Fibroblast of lung (primary cell): ENCODE results near the gene MAPK6. TPM values are rescaled to one million over a fixed set of nuclear protein-coding genes. Genes with fewer than 3 reads are reported as not detected.

ENCODE experiments used
- DNase-seq, 2 donors: peaks; one replicate each; pipeline versions ENCODE4 v3.0.0 to v3.0.0-alpha.2; 2010; ENCODE audit warnings: low read depth in 2 of 2
- H2AFZ ChIP-seq: 2 replicates; pipeline ENCODE4 v1.5.1; 2012; ENCODE audit warnings: low read length, control low read depth, inconsistent platforms
- H3K27ac ChIP-seq: 2 replicates; pipeline ENCODE4 v1.5.1; 2011; ENCODE audit warnings: low read length, control low read depth; ENCODE audit not compliant: insufficient read depth
- H3K27me3 ChIP-seq: 2 replicates; pipeline ENCODE4 v1.5.1; 2011; ENCODE audit warnings: mild to moderate bottlenecking, low read length; ENCODE audit not compliant: control insufficient read depth, insufficient read depth
- H3K36me3 ChIP-seq: 2 replicates; pipeline ENCODE4 v1.5.1; 2011; ENCODE audit warnings: low read length; ENCODE audit not compliant: control insufficient read depth, insufficient read depth
- H3K4me1 ChIP-seq: 2 replicates; pipeline ENCODE4 v1.5.1; 2011; ENCODE audit warnings: low read length; ENCODE audit not compliant: control insufficient read depth, insufficient read depth; ENCODE audit errors: extremely low read depth
- H3K4me2 ChIP-seq: 2 replicates; pipeline ENCODE4 v1.5.1; 2011; ENCODE audit warnings: low read length, control low read depth; ENCODE audit not compliant: insufficient read depth; ENCODE audit errors: extremely low read depth
- H3K4me3 ChIP-seq, 4 experiments: fragments of 200-600 bp in 1 of 4; sonication (generic) in 1 of 4; replicated peaks in 1 of 4; 2 replicates each; pipeline ENCODE4 v1.5.1; 2011 to 2016; ENCODE audit warnings: low read length in 4 of 4, low read depth in 3 of 4, mild to moderate bottlenecking in 3 of 4, control low read depth in 2 of 4, inconsistent platforms in 1 of 4, mixed read lengths in 1 of 4; ENCODE audit not compliant: insufficient read depth in 1 of 4; ENCODE audit errors: control extremely low read depth in 1 of 4
- H3K79me2 ChIP-seq: 2 replicates; pipeline ENCODE4 v1.5.1; 2012; ENCODE audit warnings: mild to moderate bottlenecking, low read length, inconsistent platforms; ENCODE audit not compliant: control insufficient read depth, insufficient read depth
- H3K9ac ChIP-seq: 2 replicates; pipeline ENCODE4 v1.5.1; 2011; ENCODE audit warnings: mild to moderate bottlenecking, low read length, control low read depth; ENCODE audit not compliant: insufficient read depth
- H3K9me3 ChIP-seq: 2 replicates; pipeline ENCODE4 v1.5.1; 2012; ENCODE audit warnings: low read depth, low read length; ENCODE audit not compliant: control insufficient read depth, insufficient read depth
- H4K20me1 ChIP-seq: 2 replicates; pipeline ENCODE4 v1.5.1; 2011; ENCODE audit warnings: low read length; ENCODE audit not compliant: control insufficient read depth, insufficient read depth; ENCODE audit errors: extremely low read depth
- EZH2 ChIP-seq: IDR thresholded peaks from 2 replicates; pipeline ENCODE4 v1.5.1; 2012; ENCODE audit warnings: low read length, control low read depth, mild to moderate bottlenecking; ENCODE audit errors: missing control alignments
- polyA plus RNA-seq, 2 donors: library from polyadenylated mRNA; depleted of rRNA in 1 of 2; stranded (reverse) in 1 of 2; unstranded in 1 of 2; fragments of >200 nt; gene quantifications; 2 replicates each; pipeline ENCODE4 v1.2.1, GENCODE V29; 2011 to 2012; ENCODE audit warnings: missing spikeins in 1 of 2
- total RNA-seq: library from RNA; depleted of rRNA; stranded (reverse); fragments of >200 nt; gene quantifications from 2 replicates; pipeline ENCODE4 v1.2.1, GENCODE V29; 2014
- TF ChIP-seq, protein P1 (sequence below), 2 donors: IDR thresholded peaks in 1 of 2; conservative IDR thresholded peaks in 1 of 2; 1 replicate in 1 of 2; 2 replicates in 1 of 2; pipeline ENCODE4 v1.5.1; 2011 to 2012; ENCODE audit warnings: low read length in 2 of 2, control low read depth in 1 of 2, inconsistent platforms in 1 of 2, low read depth in 1 of 2, mild to moderate bottlenecking in 1 of 2

MAPK6 gene
- total and polyA plus RNA-seq, 2 donors (not counting 1 experiment from before 2014, with no cell fraction given), result 45.5 to 62.1 TPM

GRCh38 chr15:52060501-52060900 lies 41.5 kb downstream of the MAPK6 start:
- H3K4me2 ChIP-seq, result no peak overlapping the region
- no peak overlapping the region for H3K27ac ChIP-seq
- peaks cover 8% of the 10 kb centered on the region for H3K36me3 ChIP-seq
- H3K9ac ChIP-seq, result no peak overlapping the region
- no peaks in the 10 kb centered on the region for H3K4me1 ChIP-seq
- TF ChIP-seq, protein P1, sequence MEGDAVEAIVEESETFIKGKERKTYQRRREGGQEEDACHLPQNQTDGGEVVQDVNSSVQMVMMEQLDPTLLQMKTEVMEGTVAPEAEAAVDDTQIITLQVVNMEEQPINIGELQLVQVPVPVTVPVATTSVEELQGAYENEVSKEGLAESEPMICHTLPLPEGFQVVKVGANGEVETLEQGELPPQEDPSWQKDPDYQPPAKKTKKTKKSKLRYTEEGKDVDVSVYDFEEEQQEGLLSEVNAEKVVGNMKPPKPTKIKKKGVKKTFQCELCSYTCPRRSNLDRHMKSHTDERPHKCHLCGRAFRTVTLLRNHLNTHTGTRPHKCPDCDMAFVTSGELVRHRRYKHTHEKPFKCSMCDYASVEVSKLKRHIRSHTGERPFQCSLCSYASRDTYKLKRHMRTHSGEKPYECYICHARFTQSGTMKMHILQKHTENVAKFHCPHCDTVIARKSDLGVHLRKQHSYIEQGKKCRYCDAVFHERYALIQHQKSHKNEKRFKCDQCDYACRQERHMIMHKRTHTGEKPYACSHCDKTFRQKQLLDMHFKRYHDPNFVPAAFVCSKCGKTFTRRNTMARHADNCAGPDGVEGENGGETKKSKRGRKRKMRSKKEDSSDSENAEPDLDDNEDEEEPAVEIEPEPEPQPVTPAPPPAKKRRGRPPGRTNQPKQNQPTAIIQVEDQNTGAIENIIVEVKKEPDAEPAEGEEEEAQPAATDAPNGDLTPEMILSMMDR (conservative IDR thresholded peaks at IDR 0.05 in 1 of 2, IDR thresholded peaks at IDR 0.05 in 1 of 2; ENCODE audit: low read depth in 1 of 2, low read length in 2 of 2), result no peak
- TF ChIP-seq EZH2, result no peak
- H4K20me1 ChIP-seq, result peaks cover 2% of the 10 kb centered on the region
- DNase-seq, result no peak
- no peaks in the 10 kb centered on the region for H3K27me3 ChIP-seq
- no peak overlapping the region for H2AFZ ChIP-seq
- peaks cover 2% of the 10 kb centered on the region for H3K79me2 ChIP-seq
- no peaks in the 10 kb centered on the region for H3K9me3 ChIP-seq
- H3K4me3 ChIP-seq, result no peak overlapping the region

- Histone ChIP-seq H2AFZ (no peak overlapping the region), H3K9me3 (no peaks in the 10 kb centered on the region), H4K20me1 (peaks cover 2% of the 10 kb centered on the region), H3K27ac (no peak overlapping the region), H3K36me3 (no peaks in the 10 kb centered on the region), H3K9ac (no peak overlapping the region), H3K4me2 (no peak overlapping the region), H3K4me3 (no peak overlapping the region), H3K4me1 (no peaks in the 10 kb centered on the region), H3K79me2 (no peaks in the 10 kb centered on the region), H3K27me3 (no peaks in the 10 kb centered on the region)
- DNase-seq, result no peak
- TF ChIP-seq, protein P1 (conservative IDR thresholded peaks at IDR 0.05 in 1 of 2, IDR thresholded peaks at IDR 0.05 in 1 of 2; ENCODE audit: low read depth in 1 of 2, low read length in 2 of 2), result no peak
- no peak for TF ChIP-seq EZH2
Measured at GRCh38 chr15:52066842-52067544, 48.0 kb downstream of the MAPK6 start.

- Histone ChIP-seq H3K27ac (no peak overlapping the region), H4K20me1 (peaks cover 2% of the 10 kb centered on the region), H3K9ac (no peak overlapping the region), H3K27me3 (no peaks in the 10 kb centered on the region), H3K79me2 (no peaks in the 10 kb centered on the region), H2AFZ (no peak overlapping the region), H3K9me3 (no peaks in the 10 kb centered on the region), H3K36me3 (no peaks in the 10 kb centered on the region), H3K4me3 (no peak overlapping the region), H3K4me1 (no peaks in the 10 kb centered on the region), H3K4me2 (no peak overlapping the region)
- DNase-seq, result no peak
- no peak for TF ChIP-seq EZH2
- TF ChIP-seq, protein P1 (conservative IDR thresholded peaks at IDR 0.05 in 1 of 2, IDR thresholded peaks at IDR 0.05 in 1 of 2; ENCODE audit: low read depth in 1 of 2, low read length in 2 of 2), result no peak
Measured at GRCh38 chr15:52067545-52067926, 48.5 kb downstream of the MAPK6 start.
